Kidney (tissue), 14 donors: ENCODE data around the gene SP4. TPM values are rescaled to one million over a fixed set of nuclear protein-coding genes. Genes with fewer than 3 reads are reported as not detected.

ENCODE experiments used
- DNase-seq, 5 donors: peaks; one replicate each; pipeline ENCODE4 v3.0.0-alpha.2; 2013 to 2020
- FAIRE-seq: peaks from 2 replicates; lab custom pipeline; 2012; peaks lifted over from hg19 to GRCh38; lab: Jason Lieb, UNC
- H3K27ac ChIP-seq, 2 donors: one replicate each; pipeline ENCODE4 v1.7.0; 2013; ENCODE audit warnings: low read depth in 2 of 2, low read length in 2 of 2, inconsistent platforms in 1 of 2
- H3K27me3 ChIP-seq: one replicate; pipeline ENCODE4 v1.7.1; 2013; ENCODE audit warnings: low read length, inconsistent platforms; ENCODE audit not compliant: control insufficient read depth, insufficient read depth
- H3K36me3 ChIP-seq, 3 donors: one replicate each; pipeline versions ENCODE4 v1.7.0 to v1.7.1; 2013; ENCODE audit warnings: low read length in 3 of 3, control low read depth in 1 of 3, inconsistent platforms in 1 of 3; ENCODE audit not compliant: insufficient read depth in 3 of 3, control insufficient read depth in 2 of 3
- H3K4me1 ChIP-seq, 3 donors: one replicate each; pipeline versions ENCODE4 v1.7.0 to v1.7.1; 2013; ENCODE audit warnings: low read length in 3 of 3, inconsistent platforms in 1 of 3, low read depth in 1 of 3; ENCODE audit not compliant: control insufficient read depth in 2 of 3, insufficient read depth in 2 of 3
- H3K4me3 ChIP-seq, 3 donors: one replicate each; pipeline versions ENCODE4 v1.7.0 to v1.8.1; 2013; ENCODE audit warnings: low read length in 3 of 3, control low read depth in 1 of 3, inconsistent platforms in 1 of 3
- H3K9ac ChIP-seq, 3 donors: one replicate each; pipeline versions ENCODE4 v1.7.0 to v1.7.1; 2013; ENCODE audit warnings: low read length in 3 of 3, control low read depth in 1 of 3, inconsistent platforms in 1 of 3
- H3K9me3 ChIP-seq, 3 donors: one replicate each; pipeline versions ENCODE4 v1.7.0 to v1.7.1; 2013; ENCODE audit warnings: low read length in 3 of 3, control low read depth in 1 of 3, inconsistent platforms in 1 of 3; ENCODE audit not compliant: control insufficient read depth in 2 of 3, insufficient read depth in 1 of 3
- CTCF ChIP-seq: IDR thresholded peaks from 3 replicates; pipeline ENCODE4 v1.5.1; 2012; ENCODE audit warnings: mild to moderate bottlenecking, moderate library complexity, borderline replicate concordance; ENCODE audit not compliant: insufficient read depth; ENCODE audit errors: extremely low read depth
- intact Hi-C: fragments of 100-400 bp; cut with DNase I; formaldehyde crosslinking; loops from one replicate; pipeline ENCODE4 v1.11.1; 2022
- polyA plus RNA-seq: library from polyadenylated mRNA; stranded (reverse); fragments of 350-450 nt; fragmentation: Illumina TruSeq; extraction: RNeasy Lipid Tissue Mini Kit (QIAGEN cat#74804); gene quantifications from one replicate; pipeline ENCODE4 v1.2.3, GENCODE V29; 2014; ENCODE audit warnings: low read depth, low replicate concordance; ENCODE audit not compliant: insufficient read depth
- total RNA-seq: library from RNA; stranded (reverse); fragmentation: NEBNext Ultra II Directional; extraction: Animal tissue kit (Norgen Biotek cat#: 25700); gene quantifications from one replicate; pipeline ENCODE4 v1.2.1, GENCODE V29; 2021
- donor health status: control.
- donor health status: control.
- donor health status: control.
- donor health status: control.
- donor health status: control.
- donor health status: DM: yes; HTN: yes; CAD: no.
- donor health status: Normal renal cell carcinoma (clear cell type).

The SP4 gene
- total and polyA plus RNA-seq, 2 donors from 2014 or later = 1.2 to 11.2 TPM

DNA sequence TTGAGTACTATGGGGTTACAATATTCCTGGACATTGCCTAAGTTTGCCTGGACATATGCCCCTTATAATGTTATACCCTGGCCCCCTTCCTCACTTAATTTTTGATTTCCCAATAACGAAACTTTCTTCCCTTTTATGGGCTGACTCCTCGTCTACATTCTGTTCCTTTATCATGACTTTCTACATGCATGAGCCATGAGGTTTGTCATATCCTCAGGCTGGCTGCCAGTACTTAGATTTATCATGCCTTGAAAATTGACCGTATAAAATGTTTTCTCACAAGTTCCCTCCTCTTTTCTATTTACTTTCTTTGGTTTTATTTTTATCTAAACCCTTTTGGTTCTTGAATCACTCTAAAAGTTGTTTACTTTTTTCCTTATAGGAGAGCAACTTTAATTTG is 119.6 kb downstream of the SP4 start:
- no peak for TF ChIP-seq CTCF
- Histone ChIP-seq H3K27me3 (peaks cover 16% of the 10 kb centered on the region), H3K9me3 (no peaks in the 10 kb centered on the region), H3K9ac (no peak overlapping the region), H3K36me3 (no peaks in the 10 kb centered on the region), H3K4me1 (peaks cover 0 to 4% (median 0%) of the 10 kb centered on the region in 3 donors), H3K4me3 (no peak overlapping the region), H3K27ac (no peak overlapping the region)
- intact Hi-C loops = no loop called here
- FAIRE-seq = no peak
- no peak for DNase-seq

DNA sequence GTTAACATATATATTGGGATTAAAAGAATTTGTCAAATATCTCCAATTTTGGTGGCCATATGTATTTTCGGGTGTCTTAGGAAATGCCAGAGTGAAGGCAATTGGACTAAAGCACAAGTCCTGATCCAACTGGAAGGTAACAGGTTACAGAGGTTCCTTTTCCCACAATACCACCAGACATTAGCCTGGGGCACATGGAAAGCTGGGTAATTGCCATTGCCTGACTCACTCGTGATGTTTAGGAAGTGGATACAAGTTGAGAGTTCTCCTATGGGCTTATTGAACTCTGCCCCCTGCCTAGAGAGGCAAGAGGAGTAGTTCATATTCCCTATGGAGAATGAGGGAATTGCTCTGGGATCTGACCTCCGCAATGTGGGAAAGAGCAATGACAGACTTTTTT is 120.6 kb downstream of the SP4 start:
- Histone ChIP-seq H3K9me3 (no peaks in the 10 kb centered on the region), H3K27ac (no peak overlapping the region), H3K9ac (no peak overlapping the region), H3K27me3 (peaks cover 15% of the 10 kb centered on the region), H3K36me3 (no peaks in the 10 kb centered on the region), H3K4me1 (no peaks in the 10 kb centered on the region), H3K4me3 (no peak overlapping the region)
- FAIRE-seq = no peak
- intact Hi-C loops = no loop called here
- DNase-seq = no peak
- TF ChIP-seq CTCF = no peak

GRCh38 chr7:21550076-21550475 is 122.2 kb downstream of the SP4 start:
- Histone ChIP-seq H3K36me3 (no peaks in the 10 kb centered on the region), H3K4me1 (no peaks in the 10 kb centered on the region), H3K4me3 (no peak overlapping the region), H3K9me3 (no peaks in the 10 kb centered on the region), H3K27me3 (peaks cover 4% of the 10 kb centered on the region), H3K9ac (no peak overlapping the region), H3K27ac (no peak overlapping the region)
- TF ChIP-seq CTCF = no peak
- intact Hi-C loops = no loop called here
- FAIRE-seq (no peak), DNase-seq (no peak)
